ENCODE results near the gene IMMP2L. TPM values are rescaled to one million over a fixed set of nuclear protein-coding genes. Genes with fewer than 3 reads are reported as not detected.

The IMMP2L gene
- total RNA-seq, 2 experiments from 2014 or later = 14.7 to 15.1 TPM

- ChIA-PET CTCF (interaction anchor here (1.2 to 1.5 kb wide), 2 partner anchors 18 to 22 kb away, joined by 3 read pairs; no protein-coding TSS in a partner anchor), POLR2A (interaction anchor here (1.0 kb wide), 1 partner anchor 10 kb away, joined by 3 read pairs; no protein-coding TSS in a partner anchor)
Measured at GRCh38 chr7:111093496-111093895, 468.8 kb downstream of the IMMP2L start.

GRCh38 chr7:111092406-111093236 lies 469.7 kb downstream of the IMMP2L start:
- CTCF ChIA-PET = interaction anchor here (1.5 kb wide), 1 partner anchor 23 kb away, joined by 3 read pairs; no protein-coding TSS in a partner anchor
- POLR2A ChIA-PET = interaction anchor here (0.5 to 1.4 kb wide), 4 partner anchors 9 to 710 kb away, joined by 3 to 4 read pairs (median 3); no protein-coding TSS in a partner anchor

- POLR2A ChIA-PET = interaction anchor here (0.5 to 1.4 kb wide), 4 partner anchors 15 to 709 kb away, joined by 3 to 6 read pairs (median 4); no protein-coding TSS in a partner anchor
- CTCF ChIA-PET = interaction anchor here (0.6 kb wide), 1 partner anchor 70 kb away, joined by 3 read pairs; no protein-coding TSS in a partner anchor
Measured at GRCh38 chr7:111091593-111092358, 470.5 kb downstream of the IMMP2L start.

- ChIA-PET CTCF (interaction anchor here (0.6 kb wide), 1 partner anchor 69 kb away, joined by 3 read pairs; no protein-coding TSS in a partner anchor), POLR2A (interaction anchor here (0.7 to 1.4 kb wide), 2 partner anchors 9 to 14 kb away, joined by 3 read pairs; no protein-coding TSS in a partner anchor)
Measured at GRCh38 chr7:111090846-111091245, 471.4 kb downstream of the IMMP2L start, which contains the start of gene LRRN3. Gene LRRN3, plus strand, starts transcription at chr7:111091127. Its CDS starts 31,646 bp downstream, at chr7:111122773.

- CTCF ChIA-PET = interaction anchor here (0.7 kb wide), 2 partner anchors 19 to 65 kb away, joined by 3 read pairs; no protein-coding TSS in a partner anchor
- POLR2A ChIA-PET = interaction anchor here (0.7 kb wide), 1 partner anchor 8 kb away, joined by 3 read pairs; no protein-coding TSS in a partner anchor
Measured at GRCh38 chr7:111089822-111090426, 472.4 kb downstream of the IMMP2L start.

GRCh38 chr7:111088328-111088727 lies 474.0 kb downstream of the IMMP2L start:
- ChIA-PET CTCF (no interaction called here), POLR2A (no interaction called here)

GRCh38 chr7:111086532-111086931 lies 475.8 kb downstream of the IMMP2L start:
- ChIA-PET CTCF (no interaction called here), POLR2A (interaction anchor here (0.7 kb wide), 1 partner anchor 100 kb away, joined by 5 read pairs; no protein-coding TSS in a partner anchor)

- ChIA-PET POLR2A (no interaction called here), CTCF (interaction anchor here (0.6 kb wide), 1 partner anchor 156 kb away, joined by 3 read pairs; no protein-coding TSS in a partner anchor)
Measured at GRCh38 chr7:111085356-111085755, 476.9 kb downstream of the IMMP2L start.

GRCh38 chr7:111083413-111083812 lies 478.9 kb downstream of the IMMP2L start:
- POLR2A ChIA-PET = interaction anchor here (0.7 to 1.6 kb wide), 4 partner anchors 9 to 72 kb away, joined by 3 to 8 read pairs (median 3); no protein-coding TSS in a partner anchor
- CTCF ChIA-PET = interaction anchor here (1.2 to 1.5 kb wide), 2 partner anchors 9 to 72 kb away, joined by 4 to 5 read pairs; no protein-coding TSS in a partner anchor

- CTCF ChIA-PET = interaction anchor here (0.8 to 1.5 kb wide), 3 partner anchors 8 to 71 kb away, joined by 3 to 5 read pairs (median 4); no protein-coding TSS in a partner anchor
- POLR2A ChIA-PET = interaction anchor here (1.0 to 1.6 kb wide), 2 partner anchors 8 to 52 kb away, joined by 3 to 8 read pairs; no protein-coding TSS in a partner anchor
Measured at GRCh38 chr7:111082351-111082750, 479.9 kb downstream of the IMMP2L start.

GRCh38 chr7:111081546-111082267 lies 480.6 kb downstream of the IMMP2L start:
- ChIA-PET CTCF (interaction anchor here (0.8 kb wide), 1 partner anchor 55 kb away, joined by 3 read pairs; no protein-coding TSS in a partner anchor), POLR2A (interaction anchor here (0.7 to 1.0 kb wide), 2 partner anchors 9 to 93 kb away, joined by 3 read pairs; no protein-coding TSS in a partner anchor)

GRCh38 chr7:111080495-111081105 lies 481.7 kb downstream of the IMMP2L start:
- CTCF ChIA-PET = no interaction called here
- POLR2A ChIA-PET = no interaction called here

GRCh38 chr7:111077001-111077400 lies 485.3 kb downstream of the IMMP2L start:
- ChIA-PET CTCF (interaction anchor here (0.6 kb wide), 1 partner anchor 97 kb away, joined by 4 read pairs; no protein-coding TSS in a partner anchor), POLR2A (interaction anchor here (1.4 kb wide), 1 partner anchor 15 kb away, joined by 3 read pairs; no protein-coding TSS in a partner anchor)

GRCh38 chr7:111076205-111076604 lies 486.1 kb downstream of the IMMP2L start:
- POLR2A ChIA-PET = interaction anchor here (1.4 kb wide), 1 partner anchor 15 kb away, joined by 3 read pairs; no protein-coding TSS in a partner anchor
- CTCF ChIA-PET = interaction anchor here (1.2 kb wide), 1 partner anchor 18 kb away, joined by 3 read pairs; no protein-coding TSS in a partner anchor

GRCh38 chr7:111075498-111075897 lies 486.8 kb downstream of the IMMP2L start:
- ChIA-PET CTCF (interaction anchor here (1.2 kb wide), 1 partner anchor 19 kb away, joined by 3 read pairs; no protein-coding TSS in a partner anchor), POLR2A (no interaction called here)

GRCh38 chr7:111074748-111075146 lies 487.5 kb downstream of the IMMP2L start:
- ChIA-PET CTCF (interaction anchor here (1.1 to 1.4 kb wide), 2 partner anchors 8 to 25 kb away, joined by 3 to 4 read pairs; no protein-coding TSS in a partner anchor), POLR2A (interaction anchor here (0.6 kb wide), 1 partner anchor 9 kb away, joined by 3 read pairs; no protein-coding TSS in a partner anchor)

Data from activated CD8-positive, alpha-beta memory T cell treated with anti-CD3 and anti-CD28 coated beads for 36 hours (primary cell).